Stimulated activated CD8-positive, alpha-beta memory T cell treated with anti-CD3 and anti-CD28 coated beads, Interleukin-15, amount 100 ng/mL, for 1 hour (primary cell): ENCODE data around the gene HYCC1.

ENCODE experiments used
- DNase-seq: peaks from one replicate; pipeline ENCODE4 v3.0.0-alpha.2; 2020; ENCODE audit warnings: low read depth

The HYCC1 gene

GRCh38 chr7:23016345-23017253 is 2.7 kb upstream of the HYCC1 start:
- no peak for DNase-seq

- no peak for DNase-seq
These were observed 751 bp upstream of the HYCC1 start for GRCh38 chr7:23014681-23015080.

- DNase-seq: no peak
These were observed 819 bp downstream of the HYCC1 start for GRCh38 chr7:23012908-23013714.

- no peak for DNase-seq
These were observed 1.7 kb downstream of the HYCC1 start for GRCh38 chr7:23012186-23012585.

- no peak for DNase-seq
These were observed 2.6 kb downstream of the HYCC1 start for GRCh38 chr7:23011222-23011924.

- no peak for DNase-seq
These were observed 4.6 kb downstream of the HYCC1 start for GRCh38 chr7:23009303-23009702.

GRCh38 chr7:23004247-23004520 is 9.7 kb downstream of the HYCC1 start:
- DNase-seq: no peak

- DNase-seq: no peak
These were observed 10.3 kb downstream of the HYCC1 start for GRCh38 chr7:23003505-23004246.

- no peak for DNase-seq
These were observed 11.2 kb downstream of the HYCC1 start for GRCh38 chr7:23002698-23003097.

GRCh38 chr7:23001610-23002009 is 12.3 kb downstream of the HYCC1 start:
- DNase-seq: no peak

GRCh38 chr7:23000597-23001360 is 13.2 kb downstream of the HYCC1 start:
- no peak for DNase-seq

GRCh38 chr7:22998519-22998896 is 15.4 kb downstream of the HYCC1 start:
- DNase-seq: no peak

- no peak for DNase-seq
These were observed 15.9 kb downstream of the HYCC1 start for GRCh38 chr7:22997871-22998518.

- DNase-seq: no peak
These were observed 17.5 kb downstream of the HYCC1 start for GRCh38 chr7:22996470-22996869.

GRCh38 chr7:22995011-22995410 is 18.9 kb downstream of the HYCC1 start:
- DNase-seq: no peak

GRCh38 chr7:22992874-22993840 is 20.8 kb downstream of the HYCC1 start:
- no peak for DNase-seq

- DNase-seq: no peak
These were observed 23.4 kb downstream of the HYCC1 start for GRCh38 chr7:22990588-22990949.

- DNase-seq: no peak
These were observed 24.0 kb downstream of the HYCC1 start for GRCh38 chr7:22989643-22990587.

GRCh38 chr7:22985436-22985835 is 28.5 kb downstream of the HYCC1 start:
- no peak for DNase-seq
